ENCODE measurements around the gene ATP5F1E. TPM values are rescaled to one million over a fixed set of nuclear protein-coding genes. Genes with fewer than 3 reads are reported as not detected.
"Not testable (repeated sequence)": the region's sequence is repeated elsewhere in the genome, so short reads cannot be mapped to it uniquely, and the experiment has no call there.

Gene ATP5F1E
- total and polyA plus RNA-seq, 10 of the 15 experiments (the other 5 are each of a cell fraction or from before 2014, with no cell fraction given): 49.0 to 407 (median 117) TPM

- not testable (repeated sequence) for ATAC-seq; H3K4me3 ChIP-seq; DNase-seq (ENCODE audit: low read depth, low spot score); H2AFZ ChIP-seq (ENCODE audit: control insufficient read depth, low read depth, low read length); FAIRE-seq; H3K27ac ChIP-seq (ENCODE audit: control insufficient read depth, insufficient read depth); H4K20me1 ChIP-seq (ENCODE audit: control insufficient read depth, insufficient read depth); H3K36me3 ChIP-seq (ENCODE audit: control insufficient read depth in 2 of 2, insufficient read depth in 2 of 2, low read length in 1 of 2); H3K9me3 ChIP-seq (replicated peaks; ENCODE audit: control insufficient read depth, insufficient read depth, low read length); H3K27me3 ChIP-seq (replicated peaks in 1 of 2; ENCODE audit: control insufficient read depth in 2 of 2, insufficient read depth in 2 of 2, low read length in 1 of 2); BruUV-seq (replicated peaks)
- ChIA-PET POLR2A (interaction anchor here (0.6 to 2.3 kb wide), 10 partner anchors 10 to 346 kb away, joined by 3 to 13 read pairs (median 5); partner anchors contain the start of genes ATP5F1E and TUBB1), CTCF (interaction anchor here (0.8 to 2.1 kb wide), 6 partner anchors 33 to 513 kb away, joined by 3 to 8 read pairs (median 3); no protein-coding TSS in a partner anchor), SMC1A (ENCODE audit: uncharacterized antibody, unreplicated experiment) (interaction anchor here (0.6 to 2.3 kb wide), 10 partner anchors 10 to 1506 kb away, joined by 3 to 11 read pairs (median 4); partner anchors contain the start of gene ATP5F1E), RAD21 (ENCODE audit: unreplicated experiment) (interaction anchor here (0.6 to 4.3 kb wide), 6 partner anchors 8 to 75 kb away, joined by 3 to 23 read pairs (median 4); partner anchors contain the start of gene ATP5F1E)
- H3K79me2 ChIP-seq (ENCODE audit: control insufficient read depth, insufficient read depth, low read length): peaks cover 49% of the 10 kb centered on the region
- WGBS (ENCODE audit: insufficient coverage, insufficient replicate concordance, low lambda C conversion rate, missing lambda C conversion rate): 93% methylated on average over 8 of the region's 12 CpGs
- intact Hi-C loops (cut with micrococcal nuclease; ENCODE audit: unreplicated experiment) (loop anchor here (5.0 to 10.0 kb wide), 3 partner anchors 52 to 328 kb away; partner anchors contain the start of genes ATP5F1E and STX16), in situ Hi-C loops (cut with MboI) (loop anchor here (5.0 kb wide), 1 partner anchor 76 kb away; no protein-coding TSS in a partner anchor)
- peak overlapping the region; percentile 90; the same call in 1 of the 2 replicates for H3K9ac ChIP-seq (ENCODE audit: control insufficient read depth, insufficient read depth, low read length)
- H3K4me2 ChIP-seq (ENCODE audit: control insufficient read depth, insufficient read depth): peak overlapping the region; percentile 93
- H3K4me1 ChIP-seq (ENCODE audit: control insufficient read depth, insufficient read depth, low read length): peaks cover 30% of the 10 kb centered on the region
Measured at GRCh38 chr20:58983115-58983468, 49.0 kb downstream of the ATP5F1E start.

- ChIA-PET POLR2A (interaction anchor here (0.5 to 2.3 kb wide), 17 partner anchors 8 to 1451 kb away, joined by 3 to 13 read pairs (median 4); partner anchors contain the start of genes ATP5F1E and TUBB1), SMC1A (ENCODE audit: uncharacterized antibody, unreplicated experiment) (interaction anchor here (0.6 to 2.3 kb wide), 12 partner anchors 11 to 1505 kb away, joined by 3 to 11 read pairs (median 4); partner anchors contain the start of gene ATP5F1E), CTCF (interaction anchor here (0.7 to 2.1 kb wide), 8 partner anchors 26 to 513 kb away, joined by 3 to 8 read pairs (median 3); no protein-coding TSS in a partner anchor), RAD21 (ENCODE audit: unreplicated experiment) (interaction anchor here (0.6 to 4.3 kb wide), 10 partner anchors 9 to 115 kb away, joined by 3 to 23 read pairs (median 4); partner anchors contain the start of gene ATP5F1E)
- Histone ChIP-seq H2AFZ (ENCODE audit: control insufficient read depth, low read depth, low read length) (no peak overlapping the region; the same call in 1 of the 2 replicates), H3K27ac (ENCODE audit: control insufficient read depth, insufficient read depth) (peak overlapping the region; percentile 35), H3K4me2 (ENCODE audit: control insufficient read depth, insufficient read depth) (peak overlapping the region; percentile 93), H3K27me3 (replicated peaks in 1 of 2; ENCODE audit: control insufficient read depth in 2 of 2, insufficient read depth in 2 of 2, low read length in 1 of 2) (no peaks in the 10 kb centered on the region), H4K20me1 (ENCODE audit: control insufficient read depth, insufficient read depth) (no peaks in the 10 kb centered on the region), H3K79me2 (ENCODE audit: control insufficient read depth, insufficient read depth, low read length) (peaks cover 49% of the 10 kb centered on the region), H3K4me3 (peak overlapping the region; percentile 99), H3K9me3 (replicated peaks; ENCODE audit: control insufficient read depth, insufficient read depth, low read length) (no peaks in the 10 kb centered on the region), H3K9ac (ENCODE audit: control insufficient read depth, insufficient read depth, low read length) (peak overlapping the region; percentile 90), H3K4me1 (ENCODE audit: control insufficient read depth, insufficient read depth, low read length) (peaks cover 32% of the 10 kb centered on the region), H3K36me3 (ENCODE audit: control insufficient read depth in 2 of 2, insufficient read depth in 2 of 2, low read length in 1 of 2) (peaks cover 0 to 5% of the 10 kb centered on the region in 2 experiments; a peak in 2 of 4 replicates)
- 71% methylated on average over 12 of the region's 12 CpGs for WGBS (ENCODE audit: insufficient coverage, insufficient replicate concordance, low lambda C conversion rate, missing lambda C conversion rate)
- TF ChIP-seq PKNOX1 (IDR thresholded peaks at IDR 0.05) (no peak), POLR2A (IDR thresholded peaks at IDR 0.05; ENCODE audit: low read depth, low read length) (0 out of 2 replicates have a peak, but pooled peaks have one; percentile 26), STAT3 (IDR thresholded peaks at IDR 0.05; ENCODE audit: low read depth, low read length) (no peak), SKIL (IDR thresholded peaks at IDR 0.05; ENCODE audit: low read depth, poor library complexity, severe bottlenecking) (no peak), POU2F2 (IDR thresholded peaks at IDR 0.05; ENCODE audit: borderline replicate concordance, low read depth, low read length) (0 out of 3 replicates have a peak, but pooled peaks have one; percentile 23), IRF3 (IDR thresholded peaks at IDR 0.05) (no peak), PAX8 (IDR thresholded peaks at IDR 0.05) (no peak), EED (IDR thresholded peaks at IDR 0.05; ENCODE audit: low read depth) (no peak)
- FAIRE-seq: no peak
- TSS peak; percentile 53 for BruUV-seq (replicated peaks)
- in situ Hi-C loops (cut with MboI): loop anchor here (5.0 kb wide), 1 partner anchor 75 kb away; no protein-coding TSS in a partner anchor
- no peak for DNase-seq (ENCODE audit: low read depth, low spot score)
- intact Hi-C loops (cut with micrococcal nuclease; ENCODE audit: unreplicated experiment): loop anchor here (5.0 to 10.0 kb wide), 3 partner anchors 52 to 328 kb away; partner anchors contain the start of genes ATP5F1E and STX16
- ATAC-seq: peak; percentile 38
Measured at GRCh38 chr20:58982406-58983114, 49.6 kb downstream of the ATP5F1E start.

Data from GM12878 (cell line).